IMR-90 (cell line): Measurements from ENCODE around the gene HRC. TPM values are rescaled to one million over a fixed set of nuclear protein-coding genes. Genes with fewer than 3 reads are reported as not detected.

Experiments used
- ATAC-seq: fragments of 200-7000 bp; cut with Tn5 transposase; 2 replicates; pipeline ENCODE4 v1.9.1; 2020; ENCODE audit warnings: low read depth, mild to moderate bottlenecking, moderate library complexity
- BruUV-seq: library from RNA; stranded (reverse); fragments of 400-500 nt; replicated peaks from 2 replicates; lab custom pipeline; 2021; lab: Mats Ljungman, UMichigan
- CTCF ChIA-PET: fragments of 300-600 bp; formaldehyde crosslinking; extraction: SDS; loops from one replicate; lab custom pipeline; 2021; ENCODE audit warnings: antibody characterized with exemption; lab: Yijun Ruan, JAX
- POLR2A ChIA-PET: fragments of 300-600 bp; sonication (Branson Sonifier 250); formaldehyde crosslinking; loops from one replicate; lab custom pipeline; 2022; ENCODE audit warnings: antibody characterized with exemption; ENCODE audit not compliant: unreplicated experiment; lab: Charles Lee
- DNase-seq: peaks from one replicate; pipeline ENCODE4 v3.0.0; 2013
- H2AFZ ChIP-seq: replicated peaks from 2 replicates; pipeline ENCODE3; 2013; ENCODE audit warnings: low read length, mild to moderate bottlenecking; ENCODE audit not compliant: poor library complexity
- H2AK5ac ChIP-seq: 2 replicates; pipeline ENCODE4 v1.6.1; 2013; ENCODE audit warnings: low read depth, low read length, inconsistent platforms
- H2AK9ac ChIP-seq: replicated peaks from 2 replicates; pipeline ENCODE3; 2013; ENCODE audit warnings: mild to moderate bottlenecking, low read depth, low read length, moderate library complexity; ENCODE audit not compliant: poor library complexity
- H2BK120ac ChIP-seq: 2 replicates; pipeline ENCODE4 v1.6.1; 2013; ENCODE audit warnings: low read depth, low read length, inconsistent platforms
- H2BK15ac ChIP-seq: 3 replicates; pipeline ENCODE4 v1.6.1; 2013; ENCODE audit warnings: low read depth, low read length, inconsistent platforms
- H2BK20ac ChIP-seq: 2 replicates; pipeline ENCODE4 v1.6.1; 2013; ENCODE audit warnings: low read depth, mild to moderate bottlenecking, inconsistent platforms, low read length, moderate library complexity
- H2BK5ac ChIP-seq: 2 replicates; pipeline ENCODE4 v1.6.1; 2013; ENCODE audit warnings: mild to moderate bottlenecking, low read depth, low read length, inconsistent platforms; ENCODE audit not compliant: poor library complexity, severe bottlenecking
- H3K14ac ChIP-seq: replicated peaks from 2 replicates; pipeline ENCODE4 v1.6.1; 2013; ENCODE audit warnings: low read depth, low read length, inconsistent platforms
- H3K18ac ChIP-seq: 2 replicates; pipeline ENCODE4 v1.6.1; 2013; ENCODE audit warnings: low read depth, low read length, control low read depth
- H3K23ac ChIP-seq: 2 replicates; pipeline ENCODE4 v1.6.1; 2013; ENCODE audit warnings: low read depth, low read length, inconsistent platforms
- H3K27ac ChIP-seq: 2 replicates; pipeline ENCODE4 v1.5.1; 2013; ENCODE audit warnings: mild to moderate bottlenecking, control low read depth, low read length; ENCODE audit not compliant: insufficient read depth
- H3K27me3 ChIP-seq: 2 replicates; pipeline ENCODE4 v1.6.1; 2013; ENCODE audit warnings: low read length; ENCODE audit not compliant: control insufficient read depth, insufficient read depth
- H3K36me3 ChIP-seq: 2 replicates; pipeline ENCODE4 v1.6.1; 2013; ENCODE audit warnings: low read length, mixed read lengths; ENCODE audit not compliant: control insufficient read depth, insufficient read depth
- H3K4ac ChIP-seq: 2 replicates; pipeline ENCODE4 v1.6.1; 2013; ENCODE audit warnings: low read depth, low read length, inconsistent platforms
- H3K4me1 ChIP-seq: 2 replicates; pipeline ENCODE4 v1.6.1; 2013; ENCODE audit warnings: low read length, mixed read lengths; ENCODE audit not compliant: control insufficient read depth, insufficient read depth
- H3K4me2 ChIP-seq: 2 replicates; pipeline ENCODE4 v1.6.1; 2013; ENCODE audit warnings: low read depth, mild to moderate bottlenecking, control low read depth, low read length, moderate library complexity
- H3K4me3 ChIP-seq: 2 replicates; pipeline ENCODE4 v1.5.1; 2013; ENCODE audit warnings: low read depth, mild to moderate bottlenecking, control low read depth, low read length, moderate library complexity; ENCODE audit not compliant: insufficient read depth
- H3K56ac ChIP-seq: 2 replicates; pipeline ENCODE4 v1.6.1; 2013; ENCODE audit warnings: low read length, inconsistent platforms; ENCODE audit not compliant: insufficient read depth; ENCODE audit errors: extremely low read depth
- H3K79me1 ChIP-seq, 2 experiments: 2 replicates each; pipeline ENCODE4 v1.6.1; 2013; ENCODE audit warnings: low read length in 2 of 2, inconsistent platforms in 1 of 2, low read depth in 1 of 2
- H3K9ac ChIP-seq: 2 replicates; pipeline ENCODE4 v1.6.1; 2013; ENCODE audit warnings: low read depth, low read length, control low read depth
- H3K9me1 ChIP-seq: 2 replicates; pipeline ENCODE4 v1.6.1; 2013; ENCODE audit warnings: low read length, inconsistent platforms; ENCODE audit not compliant: insufficient read depth
- H3K9me3 ChIP-seq: 2 replicates; pipeline ENCODE4 v1.6.1; 2013; ENCODE audit warnings: low read length; ENCODE audit not compliant: control insufficient read depth, insufficient read depth
- H4K20me1 ChIP-seq: 2 replicates; pipeline ENCODE4 v1.6.1; 2013; ENCODE audit warnings: low read length, inconsistent platforms; ENCODE audit not compliant: insufficient read depth
- H4K5ac ChIP-seq: 2 replicates; pipeline ENCODE4 v1.6.1; 2013; ENCODE audit warnings: mild to moderate bottlenecking, low read depth, low read length, control low read depth
- H4K8ac ChIP-seq, 2 experiments: 2 replicates each; pipeline ENCODE4 v1.6.1; 2013; ENCODE audit warnings: low read depth in 2 of 2, low read length in 2 of 2, control low read depth in 1 of 2, inconsistent platforms in 1 of 2
- H4K91ac ChIP-seq: 2 replicates; pipeline ENCODE4 v1.6.1; 2013; ENCODE audit warnings: low read depth, low read length, inconsistent platforms; ENCODE audit not compliant: insufficient read depth
- BHLHE40 ChIP-seq: fragments of 150-350 bp; IDR thresholded peaks from 2 replicates; pipeline ENCODE4 v1.6.1; 2016; ENCODE audit warnings: mild to moderate bottlenecking, low read depth, low read length
- CTCF ChIP-seq: conservative IDR thresholded peaks from 2 replicates; pipeline ENCODE4 v1.5.1; 2012; ENCODE audit warnings: mild to moderate bottlenecking, low read depth, low read length, improper control_type of control experiment
- MAFK ChIP-seq: IDR thresholded peaks from 2 replicates; pipeline ENCODE4 v1.6.1; 2012; ENCODE audit warnings: low read depth, low read length, improper control_type of control experiment
- MAZ ChIP-seq: IDR thresholded peaks from 2 replicates; pipeline ENCODE4 v1.6.1; 2012; ENCODE audit warnings: low read depth, mild to moderate bottlenecking, low read length, improper control_type of control experiment, moderate library complexity, borderline replicate concordance
- MXI1 ChIP-seq: IDR thresholded peaks from 2 replicates; pipeline ENCODE4 v1.6.1; 2012; ENCODE audit warnings: low read depth, mild to moderate bottlenecking, low read length, moderate library complexity, borderline replicate concordance
- NFE2L2 ChIP-seq: fragments of 150-350 bp; IDR thresholded peaks from 2 replicates; pipeline ENCODE4 v1.6.1; 2016; ENCODE audit warnings: low read depth, mild to moderate bottlenecking, low read length
- POLR2A ChIP-seq: IDR thresholded peaks from 2 replicates; pipeline ENCODE4 v1.6.1; 2012; ENCODE audit warnings: mild to moderate bottlenecking, low read depth, low read length
- RAD21 ChIP-seq: IDR thresholded peaks from 2 replicates; pipeline ENCODE4 v1.6.1; 2012; ENCODE audit warnings: low read length, improper control_type of control experiment
- SMC3 ChIP-seq: fragments of 150-350 bp; IDR thresholded peaks from 2 replicates; pipeline ENCODE4 v1.6.1; 2016; ENCODE audit warnings: low read depth, mild to moderate bottlenecking, antibody characterized with exemption, low read length, moderate library complexity
- USF2 ChIP-seq: fragments of 150-350 bp; IDR thresholded peaks from 2 replicates; pipeline ENCODE4 v1.6.1; 2017; ENCODE audit warnings: mild to moderate bottlenecking, antibody characterized with exemption, low read length, low read depth
- WGBS, 2 experiments: methylation state at CpG; one replicate each; pipeline versions ENCODE4 v1.1.5 to v1.1.7; 2013; ENCODE audit warnings: missing lambda C conversion rate in 2 of 2; ENCODE audit not compliant: insufficient read length in 1 of 2; ENCODE audit errors: extremely low coverage in 2 of 2; 5-methylcytosine and 5-hydroxymethylcytosine counted together
- dilution Hi-C: fragments of 300-500 bp; cut with HindIII; formaldehyde crosslinking; loops from one replicate; pipeline ENCODE4 v1.14.3; 2018; ENCODE audit warnings: low sequenced_read_pairs; ENCODE audit not compliant: unreplicated experiment
- in situ Hi-C: fragments of 300-500 bp; cut with MboI; formaldehyde crosslinking; loops from 3 replicates; pipeline ENCODE4 v1.14.3; 2019; ENCODE audit warnings: low sequenced_read_pairs, inconsistent platforms, mixed read lengths
- intact Hi-C: fragments of 100-400 bp; cut with micrococcal nuclease; formaldehyde crosslinking; loops from 2 replicates; pipeline ENCODE4 v1.10.0; 2022
- polyA plus RNA-seq, 3 experiments: library from polyadenylated mRNA; depleted of rRNA; stranded (reverse); fragments of >200 nt; gene quantifications; 2 replicates each; pipeline ENCODE4 v1.2.3, GENCODE V29; 2012; ENCODE audit warnings: low replicate concordance in 1 of 3
- total RNA-seq: library from RNA; depleted of rRNA; stranded (reverse); fragments of >200 nt; gene quantifications from 2 replicates; pipeline ENCODE4 v1.2.3, GENCODE V29; 2012

The HRC gene
- total and polyA plus RNA-seq, 2 of the 4 experiments (the other 2 are of a cell fraction), result 0.03 TPM; not detected in 1

GRCh38 chr19:49193822-49194394 lies 38.7 kb upstream of the HRC start:
- no peak overlapping the region for H3K4me2 ChIP-seq
- no peaks in the 10 kb centered on the region; the same call in none of the 2 replicates for H4K20me1 ChIP-seq
- H3K14ac ChIP-seq, result no peak overlapping the region
- H3K56ac ChIP-seq, result no peak overlapping the region
- CTCF ChIA-PET, result no interaction called here
- H2AFZ ChIP-seq, result no peak overlapping the region
- no peak overlapping the region for H4K8ac ChIP-seq
- H2BK20ac ChIP-seq, result no peak overlapping the region
- no peak overlapping the region for H3K18ac ChIP-seq
- in situ Hi-C loops, result no loop called here
- H3K4me3 ChIP-seq, result no peak overlapping the region
- H2AK5ac ChIP-seq, result no peak overlapping the region
- no peak overlapping the region for H3K9ac ChIP-seq
- H3K79me1 ChIP-seq, result no peaks in the 10 kb centered on the region
- H3K27ac ChIP-seq, result no peak overlapping the region
- POLR2A ChIA-PET, result no interaction called here
- no peaks in the 10 kb centered on the region for H3K4me1 ChIP-seq
- BruUV-seq, result no TSS peak
- dilution Hi-C loops, result no loop called here
- DNase-seq (no peak), ATAC-seq (no peak)
- TF ChIP-seq RAD21 (no peak), MAFK (no peak), SMC3 (no peak), CTCF (no peak), POLR2A (no peak), BHLHE40 (no peak), MAZ (no peak), NFE2L2 (no peak), USF2 (no peak), MXI1 (no peak)
- no peak overlapping the region for H4K91ac ChIP-seq
- H2BK15ac ChIP-seq, result no peak overlapping the region
- no peak overlapping the region for H4K5ac ChIP-seq
- intact Hi-C loops, result no loop called here
- 0 out of 2 replicates have a peak, but pooled peaks cover under 1% of the 10 kb centered on the region for H3K9me1 ChIP-seq
- no peak overlapping the region for H2BK120ac ChIP-seq
- no peak overlapping the region for H2AK9ac ChIP-seq
- peaks cover 24% of the 10 kb centered on the region for H3K36me3 ChIP-seq
- H3K23ac ChIP-seq, result no peak overlapping the region
- 80 to 89% methylated on average over 1 to 4 of the region's 6 CpGs for WGBS, 2 experiments
- H3K9me3 ChIP-seq, result no peaks in the 10 kb centered on the region
- no peak overlapping the region for H2BK5ac ChIP-seq
- no peak overlapping the region for H3K4ac ChIP-seq
- H3K27me3 ChIP-seq, result no peaks in the 10 kb centered on the region
